HPDE6-E6E7 (cell line): ENCODE data around the gene GALNT17.

Experiments used
- DNase-seq: peaks from one replicate; pipeline ENCODE4 v3.0.0; 2011; ENCODE audit warnings: missing footprints; ENCODE audit errors: extremely low spot score

The GALNT17 gene

GRCh38 chr7:71498381-71498780 lies 366.4 kb downstream of the GALNT17 start:
- DNase-seq, result no peak

- no peak for DNase-seq
Observed at GRCh38 chr7:71504697-71505441, 372.9 kb downstream of the GALNT17 start.

GRCh38 chr7:71506822-71507221 lies 374.9 kb downstream of the GALNT17 start:
- no peak for DNase-seq

- DNase-seq, result no peak
Observed at GRCh38 chr7:71507680-71508602, 376.0 kb downstream of the GALNT17 start.

GRCh38 chr7:71509381-71509780 lies 377.4 kb downstream of the GALNT17 start:
- no peak for DNase-seq

- DNase-seq, result no peak
Observed at GRCh38 chr7:71511361-71511807, 379.4 kb downstream of the GALNT17 start.

- DNase-seq, result no peak
Observed at GRCh38 chr7:71517940-71518699, 386.2 kb downstream of the GALNT17 start.

GRCh38 chr7:71518880-71519279 lies 386.9 kb downstream of the GALNT17 start:
- DNase-seq, result no peak

GRCh38 chr7:71521506-71521905 lies 389.6 kb downstream of the GALNT17 start:
- no peak for DNase-seq

- no peak for DNase-seq
Observed at GRCh38 chr7:71526106-71526505, 394.2 kb downstream of the GALNT17 start.

- DNase-seq, result no peak
Observed at GRCh38 chr7:71527213-71527612, 395.3 kb downstream of the GALNT17 start.

GRCh38 chr7:71535616-71536015 lies 403.7 kb downstream of the GALNT17 start:
- DNase-seq, result no peak

- no peak for DNase-seq
Observed at GRCh38 chr7:71538210-71538609, 406.3 kb downstream of the GALNT17 start.

- DNase-seq, result no peak
Observed at GRCh38 chr7:71539615-71540014, 407.7 kb downstream of the GALNT17 start.

- no peak for DNase-seq
Observed at GRCh38 chr7:71541707-71542353, 409.9 kb downstream of the GALNT17 start.

GRCh38 chr7:71543396-71543795 lies 411.5 kb downstream of the GALNT17 start:
- no peak for DNase-seq

GRCh38 chr7:71544816-71545215 lies 412.9 kb downstream of the GALNT17 start:
- DNase-seq, result no peak

- no peak for DNase-seq
Observed at GRCh38 chr7:71547426-71547825, 415.5 kb downstream of the GALNT17 start.

- no peak for DNase-seq
Observed at GRCh38 chr7:71548746-71549145, 416.8 kb downstream of the GALNT17 start.

GRCh38 chr7:71553306-71553705 lies 421.4 kb downstream of the GALNT17 start:
- DNase-seq, result no peak

- no peak for DNase-seq
Observed at GRCh38 chr7:71555758-71556157, 423.8 kb downstream of the GALNT17 start.
